Right lobe of liver (tissue), 6 donors: Measurements from ENCODE around the gene IRF1. TPM values are rescaled to one million over a fixed set of nuclear protein-coding genes. Genes with fewer than 3 reads are reported as not detected.

Experiments used
- ATAC-seq, 4 donors: fragments of 200-7000 bp; cut with Tn5 transposase; one replicate each; pipeline ENCODE4 v1.9.1; 2020; ENCODE audit warnings: mild to moderate bottlenecking in 4 of 4, moderate library complexity in 4 of 4
- DNase-seq, 3 donors: peaks; one replicate each; pipeline ENCODE4 v3.0.0-alpha.2; 2020
- H3K27ac ChIP-seq, 3 donors: fragments of 200-600 bp; one replicate each; pipeline ENCODE4 v1.8.0; 2022
- H3K27me3 ChIP-seq, 2 donors: fragments of 200-600 bp; one replicate each; pipeline ENCODE4 v1.8.0; 2022
- H3K36me3 ChIP-seq, 4 donors: fragments of 200-600 bp; sonication (generic) in 1 of 4; one replicate each; pipeline versions ENCODE4 v1.5.1 to v1.8.0; 2017 to 2022; ENCODE audit warnings: control low read depth in 1 of 4
- H3K4me1 ChIP-seq, 4 donors: fragments of 200-600 bp; sonication (generic) in 1 of 4; one replicate each; pipeline versions ENCODE4 v1.5.1 to v1.8.0; 2017 to 2022; ENCODE audit warnings: control low read depth in 1 of 4
- H3K4me3 ChIP-seq, 3 donors: fragments of 200-600 bp; one replicate each; pipeline ENCODE4 v1.8.0; 2022
- H3K9me3 ChIP-seq, 4 donors: fragments of 200-600 bp; sonication (generic) in 1 of 4; one replicate each; pipeline versions ENCODE4 v1.5.1 to v1.8.0; 2017 to 2022; ENCODE audit warnings: control low read depth in 1 of 4
- CTCF ChIP-seq, 4 donors: fragments of 200-600 bp in 3 of 4; fragments of 450-650 bp in 1 of 4; IDR thresholded peaks; one replicate each; pipeline versions ENCODE4 v1.5.1 to v1.8.0; 2016 to 2022; ENCODE audit warnings: antibody characterized with exemption in 4 of 4, mild to moderate bottlenecking in 2 of 4
- POLR2A ChIP-seq: fragments of 450-650 bp; IDR thresholded peaks from one replicate; pipeline ENCODE4 v1.6.1; 2017; ENCODE audit warnings: antibody characterized with exemption, mild to moderate bottlenecking
- WGBS: methylation state at CpG from one replicate; pipeline ENCODE4 v1.1.6; 2018; ENCODE audit warnings: low coverage, low lambda C conversion rate; ENCODE audit not compliant: insufficient coverage; ENCODE audit errors: missing lambda C conversion rate; 5-methylcytosine and 5-hydroxymethylcytosine counted together
- intact Hi-C, 2 donors: fragments of 100-400 bp; cut with DNase I; formaldehyde crosslinking; loops; one replicate each; pipeline versions ENCODE4 v1.11.2 to v1.14.1; 2022
- total RNA-seq, 6 experiments: library from RNA; depleted of rRNA in 2 of 6; stranded (reverse); fragments of >200 nt in 2 of 6; fragmentation: NEBNext Ultra II Directional in 3 of 6; extraction: Animal tissue kit (Norgen Biotek cat#: 25700) in 3 of 6; gene quantifications; one replicate each; pipeline versions ENCODE4 v1.1.0 to v1.2.4, GENCODE V29; 2016 to 2023
- donor health status: DM: no; HTN: yes; CAD: no.
- donor health status: DM: no; HTN: no; CAD: no.
- donor health status: DM: no; HTN: no; CAD: no.
- donor health status: DM: no; HTN: yes; CAD: no.
- donor health status: DM: no; HTN: yes; CAD: no.

Gene IRF1
- total RNA-seq, 6 experiments from 2014 or later, result 23.9 to 38.3 (median 30.2) TPM

- Histone ChIP-seq H3K27ac (peak overlapping the region; percentile 43 to 81 (median 64)), H3K4me3 (no peak overlapping the region), H3K9me3 (no peaks in the 10 kb centered on the region), H3K4me1 (peaks cover 0 to 61% (median 34%) of the 10 kb centered on the region in 4 donors), H3K27me3 (no peaks in the 10 kb centered on the region), H3K36me3 (no peaks in the 10 kb centered on the region)
- ATAC-seq (no peak), DNase-seq (no peak)
- intact Hi-C loops, result loop anchor here (5.0 to 10.0 kb wide), 2 partner anchors 114 to 117 kb away; no protein-coding TSS in a partner anchor
- TF ChIP-seq POLR2A, result no peak
- no peak for TF ChIP-seq CTCF (IDR thresholded peaks at IDR 0.05)
- 42% methylated on average over 3 of the region's 4 CpGs for WGBS
Measured at GRCh38 chr5:132501629-132501956, 11.0 kb upstream of the IRF1 start.

GRCh38 chr5:132500931-132501628 lies 10.5 kb upstream of the IRF1 start:
- no peak for TF ChIP-seq POLR2A
- TF ChIP-seq CTCF (IDR thresholded peaks at IDR 0.05), result peak; percentile 70 to 88 (median 75)
- ATAC-seq (peak; percentile 28 to 48 (median 28)), DNase-seq (peak; percentile 65 to 76 (median 67))
- Histone ChIP-seq H3K4me3 (no peak overlapping the region), H3K27ac (peak overlapping the region; percentile 49 to 81 (median 64)), H3K36me3 (no peaks in the 10 kb centered on the region), H3K9me3 (no peaks in the 10 kb centered on the region), H3K27me3 (no peaks in the 10 kb centered on the region), H3K4me1 (peaks cover 0 to 58% (median 34%) of the 10 kb centered on the region in 4 donors)
- 30% methylated on average over 4 of the region's 6 CpGs for WGBS
- intact Hi-C loops, result loop anchor here (5.0 to 10.0 kb wide), 2 partner anchors 114 to 116 kb away; no protein-coding TSS in a partner anchor

- no peak for TF ChIP-seq CTCF (IDR thresholded peaks at IDR 0.05)
- TF ChIP-seq POLR2A, result no peak
- intact Hi-C loops, result loop anchor here (5.0 to 10.0 kb wide), 2 partner anchors 113 to 116 kb away; no protein-coding TSS in a partner anchor
- Histone ChIP-seq H3K4me1 (peaks cover 0 to 54% (median 33%) of the 10 kb centered on the region in 4 donors), H3K4me3 (no peak overlapping the region), H3K27ac (peak overlapping the region; percentile 49 to 81 (median 64)), H3K9me3 (no peaks in the 10 kb centered on the region), H3K27me3 (no peaks in the 10 kb centered on the region), H3K36me3 (no peaks in the 10 kb centered on the region)
- WGBS, result 89% methylated on average over 3 of the region's 6 CpGs
- DNase-seq (peak in 1 of 3 donors; percentile 20), ATAC-seq (no peak)
Measured at GRCh38 chr5:132500244-132500930, 9.8 kb upstream of the IRF1 start.

GRCh38 chr5:132499440-132500243 lies 9.1 kb upstream of the IRF1 start:
- intact Hi-C loops, result loop anchor here (5.0 to 10.0 kb wide), 2 partner anchors 112 to 115 kb away; no protein-coding TSS in a partner anchor
- DNase-seq, result no peak
- TF ChIP-seq POLR2A (no peak), CTCF (IDR thresholded peaks at IDR 0.05) (no peak)
- no peak for ATAC-seq
- Histone ChIP-seq H3K36me3 (no peaks in the 10 kb centered on the region), H3K27ac (peak overlapping the region in 2 of 3 donors; percentile 64 to 81), H3K27me3 (no peaks in the 10 kb centered on the region), H3K4me1 (peaks cover 0 to 59% (median 39%) of the 10 kb centered on the region in 4 donors), H3K4me3 (no peak overlapping the region), H3K9me3 (no peaks in the 10 kb centered on the region)
- 59% methylated on average over 5 of the region's 9 CpGs for WGBS
